Skeletal muscle tissue (tissue), 4 donors: ENCODE results near the gene TEK. TPM values are rescaled to one million over a fixed set of nuclear protein-coding genes. Genes with fewer than 3 reads are reported as not detected.

Source experiments
- H3K27ac ChIP-seq: one replicate; pipeline ENCODE4 v1.7.0; 2013; ENCODE audit warnings: mild to moderate bottlenecking, low read depth, low read length, inconsistent platforms
- H3K27me3 ChIP-seq, 3 donors: one replicate each; pipeline ENCODE4 v1.7.0; 2013; ENCODE audit warnings: low read length in 3 of 3; ENCODE audit not compliant: control insufficient read depth in 3 of 3, insufficient read depth in 3 of 3
- H3K36me3 ChIP-seq, 3 donors: one replicate each; pipeline ENCODE4 v1.7.0; 2013; ENCODE audit warnings: low read length in 3 of 3; ENCODE audit not compliant: control insufficient read depth in 3 of 3, insufficient read depth in 3 of 3
- H3K4me1 ChIP-seq, 3 donors: one replicate each; pipeline ENCODE4 v1.7.0; 2013; ENCODE audit warnings: low read length in 3 of 3, mild to moderate bottlenecking in 3 of 3; ENCODE audit not compliant: control insufficient read depth in 3 of 3, insufficient read depth in 3 of 3
- H3K4me3 ChIP-seq, 3 donors: one replicate each; pipeline ENCODE4 v1.7.0; 2013; ENCODE audit warnings: low read length in 3 of 3
- H3K9ac ChIP-seq, 3 donors: one replicate each; pipeline ENCODE4 v1.7.0; 2013; ENCODE audit warnings: low read length in 3 of 3, mild to moderate bottlenecking in 3 of 3, moderate library complexity in 2 of 3, low read depth in 1 of 3
- H3K9me3 ChIP-seq, 3 donors: one replicate each; pipeline ENCODE4 v1.7.0; 2013; ENCODE audit warnings: low read length in 3 of 3; ENCODE audit not compliant: control insufficient read depth in 3 of 3
- total RNA-seq: library from RNA; depleted of rRNA; stranded (reverse); fragments of >200 nt; gene quantifications from one replicate; pipeline ENCODE4 v1.2.3, GENCODE V29; 2014
- donor health status: Osteomylitis.

The TEK gene
- total RNA-seq, 1 donor from 2014 or later: 23.0 TPM

- no peaks in the 10 kb centered on the region for H3K27me3 ChIP-seq
- no peaks in the 10 kb centered on the region for H3K4me1 ChIP-seq
- H3K27ac ChIP-seq: no peak overlapping the region
- H3K9ac ChIP-seq: no peak overlapping the region
- no peaks in the 10 kb centered on the region for H3K9me3 ChIP-seq
- no peak overlapping the region for H3K4me3 ChIP-seq
- H3K36me3 ChIP-seq: no peaks in the 10 kb centered on the region
These were observed 36.1 kb downstream of the TEK start for GRCh38 chr9:27145143-27145542.

GRCh38 chr9:27149651-27150050 is 40.6 kb downstream of the TEK start:
- H3K36me3 ChIP-seq: no peaks in the 10 kb centered on the region
- no peaks in the 10 kb centered on the region for H3K27me3 ChIP-seq
- H3K9me3 ChIP-seq: no peaks in the 10 kb centered on the region
- H3K9ac ChIP-seq: no peak overlapping the region
- peaks cover 3 to 7% (median 3%) of the 10 kb centered on the region in 3 donors for H3K4me1 ChIP-seq
- no peak overlapping the region for H3K27ac ChIP-seq
- no peak overlapping the region for H3K4me3 ChIP-seq

GRCh38 chr9:27150746-27151406 is 41.9 kb downstream of the TEK start:
- no peaks in the 10 kb centered on the region for H3K9me3 ChIP-seq
- peaks cover 3 to 7% (median 3%) of the 10 kb centered on the region in 3 donors for H3K4me1 ChIP-seq
- no peak overlapping the region for H3K27ac ChIP-seq
- H3K36me3 ChIP-seq: no peaks in the 10 kb centered on the region
- H3K27me3 ChIP-seq: no peaks in the 10 kb centered on the region
- H3K9ac ChIP-seq: no peak overlapping the region
- no peak overlapping the region for H3K4me3 ChIP-seq

GRCh38 chr9:27151693-27152404 is 42.8 kb downstream of the TEK start:
- no peaks in the 10 kb centered on the region for H3K27me3 ChIP-seq
- peaks cover 3 to 7% (median 3%) of the 10 kb centered on the region in 3 donors for H3K4me1 ChIP-seq
- H3K9ac ChIP-seq: no peak overlapping the region
- H3K4me3 ChIP-seq: no peak overlapping the region
- no peaks in the 10 kb centered on the region for H3K36me3 ChIP-seq
- no peaks in the 10 kb centered on the region for H3K9me3 ChIP-seq
- H3K27ac ChIP-seq: no peak overlapping the region

GRCh38 chr9:27152405-27152718 is 43.3 kb downstream of the TEK start:
- H3K27ac ChIP-seq: no peak overlapping the region
- no peak overlapping the region for H3K9ac ChIP-seq
- no peaks in the 10 kb centered on the region for H3K27me3 ChIP-seq
- no peak overlapping the region for H3K4me3 ChIP-seq
- no peaks in the 10 kb centered on the region for H3K9me3 ChIP-seq
- no peaks in the 10 kb centered on the region for H3K36me3 ChIP-seq
- peaks cover 3 to 7% (median 3%) of the 10 kb centered on the region in 3 donors for H3K4me1 ChIP-seq

GRCh38 chr9:27154908-27155307 is 45.9 kb downstream of the TEK start:
- H3K9me3 ChIP-seq: no peaks in the 10 kb centered on the region
- no peaks in the 10 kb centered on the region for H3K36me3 ChIP-seq
- H3K4me1 ChIP-seq: peaks cover 3 to 7% (median 3%) of the 10 kb centered on the region in 3 donors
- H3K27me3 ChIP-seq: no peaks in the 10 kb centered on the region
- H3K9ac ChIP-seq: no peak overlapping the region
- no peak overlapping the region for H3K4me3 ChIP-seq
- no peak overlapping the region for H3K27ac ChIP-seq

GRCh38 chr9:27157097-27157496 is 48.1 kb downstream of the TEK start:
- H3K36me3 ChIP-seq: no peaks in the 10 kb centered on the region
- no peak overlapping the region for H3K4me3 ChIP-seq

GRCh38 chr9:27157736-27158135 is 48.7 kb downstream of the TEK start:
- no peak overlapping the region for H3K9ac ChIP-seq
- peaks cover 0 to 3% (median 0%) of the 10 kb centered on the region in 3 donors for H3K4me1 ChIP-seq
- H3K27ac ChIP-seq: no peak overlapping the region
- no peaks in the 10 kb centered on the region for H3K36me3 ChIP-seq
- no peaks in the 10 kb centered on the region for H3K27me3 ChIP-seq
- H3K4me3 ChIP-seq: no peak overlapping the region
- no peaks in the 10 kb centered on the region for H3K9me3 ChIP-seq

More at GRCh38 chr9:27157097-27157496, 48.1 kb downstream of the TEK start:
- H3K9me3 ChIP-seq: no peaks in the 10 kb centered on the region
- H3K9ac ChIP-seq: no peak overlapping the region
- no peaks in the 10 kb centered on the region for H3K27me3 ChIP-seq
- peaks cover 0 to 3% (median 0%) of the 10 kb centered on the region in 3 donors for H3K4me1 ChIP-seq
- no peak overlapping the region for H3K27ac ChIP-seq

GRCh38 chr9:27160636-27161035 is 51.6 kb downstream of the TEK start:
- Histone ChIP-seq H3K4me1 (no peaks in the 10 kb centered on the region), H3K27ac (no peak overlapping the region), H3K4me3 (no peak overlapping the region), H3K36me3 (no peaks in the 10 kb centered on the region), H3K9ac (no peak overlapping the region), H3K9me3 (no peaks in the 10 kb centered on the region), H3K27me3 (no peaks in the 10 kb centered on the region)

GRCh38 chr9:27162045-27162444 is 53.0 kb downstream of the TEK start:
- H3K4me1 ChIP-seq: no peaks in the 10 kb centered on the region
- H3K27me3 ChIP-seq: no peaks in the 10 kb centered on the region
- no peak overlapping the region for H3K9ac ChIP-seq
- H3K9me3 ChIP-seq: no peaks in the 10 kb centered on the region
- no peak overlapping the region for H3K27ac ChIP-seq
- H3K36me3 ChIP-seq: no peaks in the 10 kb centered on the region
- H3K4me3 ChIP-seq: no peak overlapping the region
